GM19023 (cell line): Measurements from ENCODE around the gene CLCF1.
"Not testable (repeated sequence)": the region's sequence is repeated elsewhere in the genome, so short reads cannot be mapped to it uniquely, and the experiment has no call there.

ENCODE experiments used
- ATAC-seq: cut with Tn5 transposase; IDR thresholded peaks from one replicate; pipeline ENCODE4 v1.9.1; 2021; ENCODE audit warnings: mild to moderate bottlenecking, moderate library complexity; ENCODE audit not compliant: unreplicated experiment

The CLCF1 gene

GRCh38 chr11:67345247-67345919 lies 28.0 kb downstream of the CLCF1 start:
- ATAC-seq, result no peak

- no peak for ATAC-seq
Observed at GRCh38 chr11:67344264-67344663, 29.1 kb downstream of the CLCF1 start.

DNA sequence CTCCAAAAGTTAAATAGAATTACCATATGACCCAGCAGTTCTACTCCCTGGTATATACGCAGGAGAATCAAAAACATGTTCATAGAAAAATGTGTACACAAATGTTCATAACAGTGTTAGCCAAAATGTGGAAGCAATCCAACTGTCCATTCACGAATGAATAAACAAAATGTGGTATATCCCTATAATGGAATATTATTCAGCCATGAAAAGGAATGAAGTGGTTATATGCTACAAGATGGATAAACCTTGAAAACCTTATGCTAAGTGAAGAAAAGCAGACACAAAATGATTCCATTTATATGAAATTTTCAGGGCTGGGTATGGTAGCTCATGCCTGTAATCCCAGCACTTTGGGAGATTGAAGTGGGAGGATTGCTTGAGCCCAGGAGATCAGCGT lies 36.1 kb downstream of the CLCF1 start:
- no peak for ATAC-seq

DNA sequence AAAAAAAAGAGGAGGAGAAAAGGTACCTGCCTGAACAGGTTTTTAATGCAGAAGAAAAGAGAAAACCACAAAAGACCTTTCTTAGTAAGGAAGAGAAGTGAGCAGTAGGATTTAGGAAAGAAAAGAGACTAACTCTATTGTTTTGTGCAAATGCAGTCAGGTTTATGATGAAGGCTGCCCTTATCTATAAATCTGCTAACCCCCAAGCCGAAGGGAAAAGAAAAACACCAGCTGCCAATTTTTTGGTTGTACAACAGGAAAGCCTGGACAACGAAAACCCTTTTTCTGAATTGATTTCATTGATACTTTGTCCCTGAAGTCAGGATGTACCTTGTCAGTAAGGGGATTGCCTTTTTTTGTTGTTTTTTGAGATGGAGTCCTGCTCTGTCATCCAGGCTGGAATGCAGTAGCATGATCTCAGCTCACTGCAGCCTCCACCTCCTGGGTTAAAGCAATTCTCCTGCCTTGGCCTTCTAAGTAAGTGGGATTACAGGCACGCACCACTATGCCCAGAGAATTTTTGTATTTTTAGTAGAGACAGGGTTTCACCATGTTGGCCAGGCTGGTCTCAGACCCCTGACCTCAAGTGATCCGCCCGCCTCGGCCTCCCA lies 41.2 kb downstream of the CLCF1 start:
- ATAC-seq, result no peak

DNA sequence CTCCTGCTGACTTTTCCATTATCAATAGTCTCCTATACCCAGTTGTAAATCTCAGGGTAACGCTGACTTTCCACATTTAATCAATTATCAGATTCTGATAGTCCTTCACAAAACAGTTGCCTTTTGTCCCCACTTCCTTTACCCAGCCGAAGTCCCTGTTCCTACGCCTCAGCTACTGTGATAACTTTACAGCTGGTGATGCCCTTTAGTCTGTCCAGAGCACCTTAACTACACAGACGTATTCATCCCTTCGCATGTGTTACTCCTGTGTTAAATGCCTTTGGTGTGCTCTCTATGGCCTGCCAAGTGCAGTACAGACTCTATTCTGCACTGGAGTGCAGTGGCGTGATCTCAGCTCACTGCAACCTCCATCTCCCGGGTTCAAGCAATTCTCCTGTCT lies 49.9 kb downstream of the CLCF1 start:
- ATAC-seq, result no peak

GRCh38 chr11:67322049-67322448 lies 51.3 kb downstream of the CLCF1 start:
- no peak for ATAC-seq

DNA sequence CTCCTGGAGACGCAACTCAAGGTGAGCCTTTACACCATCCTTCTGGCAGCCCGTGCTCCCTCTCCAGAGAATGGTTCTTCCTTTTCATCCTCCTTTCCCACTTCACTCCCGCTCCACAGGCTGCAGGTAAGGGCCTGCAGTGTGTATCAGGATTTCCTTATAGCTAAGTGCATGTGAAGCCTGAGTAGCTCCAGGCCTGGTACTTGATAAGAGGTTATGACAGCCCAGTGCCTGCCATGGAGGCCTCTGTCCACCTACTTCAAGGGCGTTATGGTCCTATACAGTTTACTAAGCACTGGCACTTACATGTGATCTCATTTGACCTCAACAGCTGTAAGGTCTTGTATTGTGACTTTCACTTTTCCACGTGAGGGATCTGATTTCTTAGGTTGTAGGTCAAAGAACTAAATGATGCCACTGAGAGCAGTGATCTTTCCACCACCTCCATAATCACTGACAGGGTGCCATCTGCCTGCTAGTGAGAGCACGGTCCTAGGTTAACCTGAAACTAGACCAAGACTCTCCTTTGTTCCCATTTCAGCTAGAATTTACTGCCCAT lies 52.0 kb downstream of the CLCF1 start:
- no peak for ATAC-seq

- ATAC-seq, result no peak
Observed at GRCh38 chr11:67320691-67321090, 52.7 kb downstream of the CLCF1 start.

DNA sequence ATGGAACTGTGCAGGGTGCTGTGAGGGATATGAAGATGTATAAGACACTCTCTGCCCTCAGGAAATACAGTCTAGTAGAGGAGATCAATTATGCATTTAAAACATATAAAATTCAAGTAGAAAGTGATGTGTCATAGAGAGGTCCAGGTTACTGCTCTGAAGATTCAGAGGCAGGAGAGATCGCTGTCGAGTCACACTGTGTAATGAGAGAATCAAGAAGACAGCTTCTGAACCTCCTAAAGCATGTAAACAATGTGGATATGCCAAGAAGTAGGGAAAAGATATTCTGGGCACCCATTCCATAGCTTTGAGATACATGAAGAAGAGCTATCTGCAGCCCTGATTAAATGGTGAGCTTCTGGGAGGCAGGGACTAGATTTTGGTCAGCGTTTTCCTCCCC lies 53.4 kb downstream of the CLCF1 start:
- ATAC-seq, result no peak

GRCh38 chr11:67318876-67319275 lies 54.5 kb downstream of the CLCF1 start:
- not testable (repeated sequence) for ATAC-seq

GRCh38 chr11:67317888-67318555 lies 55.4 kb downstream of the CLCF1 start:
- no peak for ATAC-seq

DNA sequence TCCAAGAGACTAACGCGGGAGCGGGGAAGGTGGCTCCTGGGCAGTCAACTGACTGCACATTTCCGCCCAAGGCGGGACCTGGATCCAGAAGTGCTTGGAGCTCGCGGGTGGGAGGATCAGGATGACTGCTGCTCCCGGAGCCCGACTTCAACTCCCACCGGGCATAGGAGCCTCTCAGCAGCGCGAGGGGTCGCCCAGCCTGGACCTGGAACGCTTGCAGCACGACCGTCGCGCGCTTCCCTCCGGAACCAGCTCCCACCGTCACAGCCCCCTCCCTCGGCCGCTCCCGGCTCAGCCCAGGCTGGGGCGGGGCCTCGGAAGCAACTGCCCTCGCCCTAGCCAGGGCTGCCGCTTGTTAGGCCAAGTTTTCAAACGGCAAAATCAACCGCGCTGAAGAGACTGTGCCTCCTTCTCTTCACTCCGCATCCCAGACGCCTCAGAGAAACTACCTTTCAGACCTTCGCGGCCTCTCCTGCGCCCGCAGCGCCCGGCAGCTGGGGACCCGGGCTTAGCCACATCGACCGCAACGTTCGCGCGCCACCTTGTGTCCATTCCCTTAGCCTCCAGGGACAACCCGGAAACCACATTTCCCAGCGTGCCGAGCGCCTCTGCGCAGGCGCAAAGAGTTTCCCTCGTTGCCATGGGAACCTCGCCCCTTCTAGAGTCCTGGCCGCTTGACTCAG lies 56.1 kb downstream of the CLCF1 start:
- peak; percentile 76 for ATAC-seq

DNA sequence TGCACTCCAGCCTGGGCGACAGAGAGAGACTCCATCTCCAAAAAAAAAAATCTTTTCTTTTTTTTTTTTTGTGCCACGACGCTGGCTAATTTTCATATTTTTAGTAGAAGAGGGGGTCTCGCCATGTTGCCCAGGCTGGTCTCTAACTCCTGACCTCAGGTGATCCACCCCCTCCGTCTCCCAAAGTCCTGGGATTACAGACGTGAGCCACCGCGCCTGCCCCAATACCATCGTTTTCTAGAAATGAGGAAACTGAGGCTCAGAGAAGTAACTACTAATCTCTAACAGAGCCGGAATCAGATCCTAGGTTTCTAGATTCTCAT lies 56.6 kb downstream of the CLCF1 start:
- no peak for ATAC-seq

- ATAC-seq, result no peak
Observed at GRCh38 chr11:67315325-67315909, 58.0 kb downstream of the CLCF1 start.

GRCh38 chr11:67314218-67314617 lies 59.2 kb downstream of the CLCF1 start:
- no peak for ATAC-seq
